IPS DF 4.7 (cell line): ENCODE measurements around the gene USP35.
"Not testable (repeated sequence)": the region's sequence is repeated elsewhere in the genome, so short reads cannot be mapped to it uniquely, and the experiment has no call there.

Source experiments
- DNase-seq: peaks from one replicate; pipeline ENCODE4 v3.0.0-alpha.2; 2013; ENCODE audit warnings: low spot score; ENCODE audit errors: extremely low read depth

Gene USP35

DNA sequence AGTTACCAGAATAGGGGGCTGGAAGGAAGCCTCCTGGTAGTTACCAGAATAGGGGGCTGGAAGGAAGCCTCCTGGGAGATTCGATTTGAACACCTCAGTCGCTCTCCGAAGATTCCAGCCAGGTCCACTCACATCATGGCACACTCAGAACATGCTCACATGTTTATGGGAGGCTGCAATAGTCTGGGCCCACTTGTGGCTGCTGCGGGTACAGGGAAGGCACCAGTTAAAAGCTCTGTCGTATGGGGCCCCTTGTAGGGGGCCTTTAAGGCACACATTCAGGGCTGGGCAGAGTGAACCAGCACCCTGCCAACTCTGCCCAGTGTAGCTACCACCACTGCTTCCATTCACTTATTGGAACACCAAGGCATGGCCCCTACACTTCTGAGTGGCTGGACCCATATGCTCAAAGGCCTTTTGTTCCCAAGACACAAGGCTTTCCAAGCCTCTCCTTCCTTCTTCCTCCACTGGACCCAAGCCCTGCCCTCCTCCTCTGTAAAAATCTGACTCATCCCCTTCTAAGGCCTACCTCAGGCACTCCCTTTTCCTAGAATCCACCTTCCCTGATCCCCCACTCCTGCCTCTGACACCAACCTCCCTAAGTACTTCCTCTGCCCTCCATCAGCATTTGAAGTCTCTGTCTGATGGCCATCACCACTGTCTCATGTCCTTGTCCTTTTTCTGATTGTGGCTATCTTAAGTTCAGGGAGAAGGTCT is 28.0 kb downstream of the USP35 start:
- DNase-seq = no peak

GRCh38 chr11:78217650-78218541 is 29.2 kb downstream of the USP35 start:
- no peak for DNase-seq

GRCh38 chr11:78218707-78219492 is 30.2 kb downstream of the USP35 start:
- DNase-seq = no peak

- DNase-seq = no peak
These were observed 30.9 kb downstream of the USP35 start for GRCh38 chr11:78219493-78220217.

DNA sequence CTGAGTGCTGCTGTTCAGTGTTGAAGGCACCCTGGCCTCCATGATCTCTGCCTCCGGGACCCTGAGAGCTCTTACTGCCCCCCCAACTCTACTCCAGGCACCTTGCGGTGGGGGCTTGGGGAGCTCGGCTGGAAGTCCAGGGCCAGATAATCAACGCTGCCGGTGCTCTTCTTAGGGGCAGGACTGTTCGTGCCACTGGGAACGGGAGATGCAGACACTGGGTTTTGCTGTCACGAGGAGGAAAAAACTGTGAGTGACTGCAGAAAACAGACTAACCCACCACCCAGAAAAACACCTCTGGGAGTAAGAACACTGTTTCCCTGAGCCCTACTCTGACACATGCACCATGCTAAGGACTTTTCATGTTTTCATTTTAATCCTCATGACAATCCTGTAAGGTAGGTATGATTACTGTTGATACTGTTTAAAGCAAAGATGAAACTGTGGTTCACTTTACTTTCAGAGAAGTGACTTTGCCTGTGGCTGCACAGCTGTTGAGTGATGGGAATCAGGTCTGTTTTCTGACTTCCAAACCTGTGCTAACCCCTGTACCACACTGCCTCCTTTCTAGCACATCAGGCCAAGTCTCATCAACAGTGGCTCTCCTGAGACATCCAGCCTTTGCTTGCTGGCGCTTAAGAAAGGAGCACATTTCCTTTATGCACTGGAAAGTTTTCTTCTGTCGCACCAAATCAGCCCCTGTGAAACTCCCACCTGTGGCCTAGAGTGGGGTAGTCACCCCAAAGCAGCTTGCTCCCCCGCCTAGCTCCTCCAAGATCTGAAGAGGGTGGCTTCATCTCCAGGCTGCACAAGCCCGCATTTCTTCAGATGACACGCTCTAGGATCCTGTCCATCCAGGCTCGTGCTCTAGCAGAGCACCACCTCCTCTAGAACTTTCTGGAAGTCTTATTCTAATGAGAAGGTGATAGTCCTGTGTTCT is 31.8 kb downstream of the USP35 start:
- no peak for DNase-seq

GRCh38 chr11:78221396-78222315 is 32.9 kb downstream of the USP35 start:
- DNase-seq = no peak

DNA sequence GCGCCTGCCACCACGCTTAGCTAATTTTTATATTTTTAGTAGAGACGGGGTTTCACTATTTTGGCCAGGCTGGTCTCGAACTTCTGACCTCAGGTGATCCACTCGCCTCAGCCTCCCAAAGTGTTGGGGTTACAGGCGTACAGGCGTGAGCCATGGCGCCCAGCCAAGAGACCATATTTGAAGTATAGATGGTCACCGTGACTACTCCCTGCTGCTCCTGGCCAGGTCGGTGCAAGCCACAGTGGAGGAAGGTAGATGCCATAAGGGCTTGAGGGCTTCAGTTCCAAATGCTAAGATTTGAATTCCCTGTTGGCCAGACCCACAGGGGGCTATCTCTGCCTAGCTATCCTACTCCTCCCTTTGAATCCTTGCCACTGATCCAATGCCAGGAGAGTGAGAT is 34.0 kb downstream of the USP35 start:
- not testable (repeated sequence) for DNase-seq

DNA sequence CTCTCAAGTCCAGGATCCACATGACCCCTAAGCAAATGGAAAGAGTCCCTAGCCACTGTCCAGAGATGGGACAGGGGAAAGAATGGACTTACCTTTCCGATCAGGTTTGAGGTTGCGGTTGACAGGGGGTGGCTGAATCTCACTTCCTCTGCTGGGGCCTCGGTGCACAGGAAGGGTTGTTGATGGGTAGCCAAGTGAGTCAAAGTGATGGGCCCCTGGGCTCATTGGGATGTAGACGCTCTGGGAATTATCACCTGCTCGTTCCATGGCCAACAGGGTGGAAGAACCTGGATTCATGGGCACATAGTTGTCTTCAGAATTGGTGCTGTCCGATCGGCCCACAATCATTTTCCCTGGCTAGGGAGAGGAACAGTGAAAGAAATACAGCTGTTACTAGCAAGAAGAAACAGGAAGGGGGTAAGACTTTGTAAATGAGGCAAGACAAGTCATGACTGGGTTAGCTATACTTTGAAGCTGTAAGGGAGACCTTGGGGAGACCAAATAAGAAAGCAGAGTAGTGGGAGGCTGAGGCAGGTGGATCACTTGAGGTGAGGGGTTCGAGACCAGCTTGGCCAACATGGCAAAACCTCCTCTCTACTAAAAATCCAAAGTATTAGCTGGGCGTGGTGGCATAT is 34.7 kb downstream of the USP35 start:
- DNase-seq = no peak

GRCh38 chr11:78224506-78224905 is 35.8 kb downstream of the USP35 start:
- DNase-seq = no peak

- no peak for DNase-seq
These were observed 36.2 kb downstream of the USP35 start for GRCh38 chr11:78224906-78225420.

DNA sequence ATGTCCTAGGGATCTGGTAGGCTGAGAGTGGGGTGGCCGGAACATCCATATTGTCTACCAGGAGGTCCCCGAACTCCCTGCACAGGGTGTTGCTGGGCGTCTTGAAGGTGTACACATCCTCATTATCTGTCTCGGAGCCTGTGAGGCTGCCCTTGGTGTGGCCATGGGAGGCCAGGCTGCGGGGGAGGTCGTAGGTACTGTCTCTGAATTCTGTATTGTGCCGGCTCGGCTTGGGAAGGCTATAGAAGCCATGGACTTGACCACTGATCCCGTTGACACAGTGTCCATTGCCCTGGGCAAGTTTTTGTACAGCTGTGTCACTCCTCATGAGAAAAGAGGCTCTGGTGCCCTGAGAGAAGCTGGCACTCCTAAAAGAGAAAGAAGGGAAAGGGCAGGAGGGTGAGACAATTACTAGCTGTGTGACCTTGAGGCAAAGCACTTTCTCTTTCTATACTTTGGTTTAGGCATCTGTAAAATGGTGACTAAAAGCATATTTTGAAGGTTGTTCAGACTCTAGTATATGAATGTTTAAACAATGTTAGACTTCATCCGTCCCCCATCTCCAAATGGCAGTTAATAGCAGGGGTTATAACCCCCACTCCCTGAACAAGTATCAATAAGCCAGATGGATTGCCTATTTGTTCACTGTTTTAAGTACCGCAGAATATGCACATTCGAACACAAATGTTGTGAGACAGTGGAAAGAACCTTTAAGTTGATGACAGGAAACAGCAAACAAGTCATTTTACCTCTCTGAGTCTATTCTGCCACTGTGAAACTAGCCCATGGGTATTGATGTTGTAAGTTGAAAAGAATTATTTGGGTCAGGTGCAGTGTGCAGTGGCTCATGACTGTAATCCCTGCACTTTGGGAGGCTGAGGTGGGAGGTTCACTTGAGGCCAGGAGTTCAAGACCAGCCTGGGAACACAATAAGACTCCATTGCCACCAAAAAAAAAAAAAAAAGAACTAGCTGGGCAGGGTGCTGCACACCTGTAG is 38.3 kb downstream of the USP35 start:
- no peak for DNase-seq

DNA sequence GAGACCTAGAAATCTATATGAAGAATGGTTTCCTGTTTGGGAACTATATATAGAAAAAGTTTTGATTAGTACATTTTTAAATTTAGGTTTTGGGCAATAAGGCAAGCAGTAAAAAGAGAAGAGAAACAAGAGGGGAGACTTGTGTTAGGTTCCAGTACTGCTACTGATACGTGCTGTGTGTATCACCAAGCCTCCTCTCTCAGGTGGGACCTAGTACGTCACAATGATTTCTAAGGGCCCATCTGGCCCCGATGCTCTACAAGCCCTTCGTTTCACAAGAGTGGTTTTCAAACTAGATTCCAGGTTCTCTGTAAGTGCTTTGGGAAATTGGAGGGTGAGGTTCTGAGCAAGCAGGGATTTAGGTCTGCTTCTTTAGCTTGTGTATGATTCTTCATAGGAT is 39.2 kb downstream of the USP35 start:
- DNase-seq = no peak

DNA sequence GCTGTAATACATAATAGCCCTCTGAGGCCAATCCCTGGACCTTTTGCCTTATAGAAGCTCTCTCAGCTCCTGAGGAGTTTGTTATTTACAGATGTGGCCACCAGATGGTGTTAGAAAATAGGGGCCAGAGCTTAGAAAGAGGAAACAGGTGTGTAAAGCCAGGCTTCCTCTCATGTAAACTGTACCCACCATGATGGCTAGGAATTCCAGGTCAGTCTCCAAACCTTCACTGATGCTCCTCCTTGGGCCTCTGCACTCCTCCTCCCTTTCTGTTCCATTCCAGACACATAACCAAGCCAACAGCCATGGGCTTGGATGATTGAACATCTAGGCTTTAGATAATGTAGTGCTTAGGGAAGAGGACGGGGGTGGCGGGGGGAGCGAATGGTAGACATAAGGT is 39.7 kb downstream of the USP35 start:
- peak; percentile 36 for DNase-seq

DNA sequence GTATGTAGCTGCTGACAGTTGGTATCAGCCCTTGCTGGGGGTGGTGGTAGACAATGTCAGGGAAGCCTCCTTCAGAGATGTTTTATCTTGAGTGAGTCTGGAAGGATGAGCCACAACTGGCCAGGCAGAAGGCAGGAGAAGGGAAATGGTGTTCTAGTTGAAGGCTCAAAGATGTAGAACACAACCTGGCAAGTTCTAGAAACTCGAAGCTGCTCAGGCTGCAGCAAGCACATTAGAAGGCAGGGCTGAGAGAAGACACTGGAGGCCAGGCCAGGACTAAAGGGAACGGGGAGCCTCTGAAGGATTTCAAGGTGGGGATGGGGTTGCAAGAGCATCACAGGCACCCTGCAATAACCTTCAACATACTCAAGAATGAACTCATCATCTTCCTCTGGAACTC is 40.4 kb downstream of the USP35 start:
- no peak for DNase-seq

GRCh38 chr11:78230161-78230877 is 41.6 kb downstream of the USP35 start:
- no peak for DNase-seq

DNA sequence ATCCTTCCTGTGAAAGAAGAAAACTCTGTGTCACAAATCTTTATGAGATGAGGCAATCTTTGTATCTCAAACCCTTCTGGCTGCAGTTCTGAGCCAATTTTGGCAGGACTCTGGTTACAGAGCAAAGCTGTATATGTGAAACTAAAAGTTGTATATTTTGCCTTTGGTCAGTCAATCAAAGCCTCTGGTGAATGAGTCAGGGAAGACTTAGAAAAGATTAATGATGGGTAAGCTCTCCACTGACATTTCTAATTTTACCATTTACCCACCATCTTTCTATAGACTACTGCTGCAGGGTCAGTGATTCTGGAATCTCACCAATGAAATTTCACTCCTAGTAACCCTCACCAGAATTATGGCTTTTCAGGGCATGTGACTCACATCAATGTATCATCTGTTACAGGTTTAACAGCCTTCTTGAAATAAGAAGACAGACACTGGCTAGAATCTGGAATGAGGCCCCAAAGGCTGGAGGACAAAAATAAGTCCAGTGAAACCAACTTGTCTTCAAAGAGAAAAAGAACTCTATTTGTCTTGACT is 43.3 kb downstream of the USP35 start:
- no peak for DNase-seq
